ENCODE results near the gene SEMA6A.
"Not testable (repeated sequence)": the region's sequence is repeated elsewhere in the genome, so short reads cannot be mapped to it uniquely, and the experiment has no call there.

The SEMA6A gene

GRCh38 chr5:116524051-116524904, 50.3 kb downstream of the SEMA6A start:
- DNase-seq (ENCODE audit: low read depth), result no peak

GRCh38 chr5:116523182-116523581, 51.4 kb downstream of the SEMA6A start:
- not testable (repeated sequence) for DNase-seq (ENCODE audit: low read depth)

- no peak for DNase-seq (ENCODE audit: low read depth)
Observed at GRCh38 chr5:116522356-116523136, 52.1 kb downstream of the SEMA6A start.

- DNase-seq (ENCODE audit: low read depth), result no peak
Observed at GRCh38 chr5:116521173-116521872, 53.3 kb downstream of the SEMA6A start.

- no peak for DNase-seq (ENCODE audit: low read depth)
Observed at GRCh38 chr5:116520771-116521170, 53.9 kb downstream of the SEMA6A start.

GRCh38 chr5:116518423-116518822, 56.2 kb downstream of the SEMA6A start:
- no peak for DNase-seq (ENCODE audit: low read depth)

- no peak for DNase-seq (ENCODE audit: low read depth)
Observed at GRCh38 chr5:116517488-116517887, 57.1 kb downstream of the SEMA6A start.

GRCh38 chr5:116516021-116516420, 58.6 kb downstream of the SEMA6A start:
- no peak for DNase-seq (ENCODE audit: low read depth)

GRCh38 chr5:116514421-116514970, 60.1 kb downstream of the SEMA6A start:
- no peak for DNase-seq (ENCODE audit: low read depth)

GRCh38 chr5:116510517-116510916, 64.1 kb downstream of the SEMA6A start:
- no peak for DNase-seq (ENCODE audit: low read depth)

- DNase-seq (ENCODE audit: low read depth), result no peak
Observed at GRCh38 chr5:116509483-116510244, 65.0 kb downstream of the SEMA6A start.

GRCh38 chr5:116508835-116509234, 65.8 kb downstream of the SEMA6A start:
- no peak for DNase-seq (ENCODE audit: low read depth)

- no peak for DNase-seq (ENCODE audit: low read depth)
Observed at GRCh38 chr5:116507941-116508655, 66.5 kb downstream of the SEMA6A start.

GRCh38 chr5:116507051-116507537, 67.5 kb downstream of the SEMA6A start:
- no peak for DNase-seq (ENCODE audit: low read depth)

- no peak for DNase-seq (ENCODE audit: low read depth)
Observed at GRCh38 chr5:116506488-116506887, 68.1 kb downstream of the SEMA6A start.

- no peak for DNase-seq (ENCODE audit: low read depth)
Observed at GRCh38 chr5:116504593-116505166, 69.9 kb downstream of the SEMA6A start.

GRCh38 chr5:116502616-116503015, 72.0 kb downstream of the SEMA6A start:
- DNase-seq (ENCODE audit: low read depth), result no peak

GRCh38 chr5:116502138-116502537, 72.5 kb downstream of the SEMA6A start:
- DNase-seq (ENCODE audit: low read depth), result no peak

GRCh38 chr5:116498503-116499048, 76.0 kb downstream of the SEMA6A start:
- no peak for DNase-seq (ENCODE audit: low read depth)

- no peak for DNase-seq (ENCODE audit: low read depth)
Observed at GRCh38 chr5:116497631-116498030, 77.0 kb downstream of the SEMA6A start.

Data from activated T-cell treated with anti-CD3 and anti-CD28 coated beads for 24 hours (primary cell).